Body of pancreas (tissue), 4 donors: ENCODE measurements around the gene SLC17A7. TPM values are rescaled to one million over a fixed set of nuclear protein-coding genes. Genes with fewer than 3 reads are reported as not detected.
A peak's percentile ranks its signal among the peaks of the same experiment; 100 is the strongest.

Experiments
- ATAC-seq: fragments of 150-250 bp; one replicate; pipeline ENCODE4 v1.9.1; 2016
- DNase-seq, 4 donors: peaks; one replicate each; pipeline ENCODE4 v3.0.0-alpha.2; 2019
- H3K27ac ChIP-seq, 4 donors: fragments of 200-600 bp; sonication (generic); 1 replicate in 3 of 4; 2 replicates in 1 of 4; pipeline versions ENCODE4 v1.5.1 to v1.6.1; 2016 to 2019; ENCODE audit warnings: mild to moderate bottlenecking in 1 of 4, mixed read lengths in 1 of 4, moderate library complexity in 1 of 4
- H3K27me3 ChIP-seq, 2 donors: fragments of 200-600 bp; sonication (generic); one replicate each; pipeline ENCODE4 v1.6.0; 2016; ENCODE audit warnings: mild to moderate bottlenecking in 1 of 2
- H3K36me3 ChIP-seq, 2 donors: fragments of 200-600 bp; sonication (generic); replicated peaks in 1 of 2; 2 replicates each; pipeline ENCODE4 v1.5.1; 2016; ENCODE audit warnings: low read depth in 2 of 2; ENCODE audit not compliant: insufficient read depth in 1 of 2
- H3K4me1 ChIP-seq: fragments of 200-600 bp; sonication (generic); one replicate; pipeline ENCODE4 v1.6.0; 2016
- H3K4me3 ChIP-seq, 2 donors: fragments of 200-600 bp; sonication (generic); 1 replicate in 1 of 2; 2 replicates in 1 of 2; pipeline ENCODE4 v1.5.1; 2016 to 2019
- H3K9me3 ChIP-seq, 3 donors: fragments of 200-600 bp; sonication (generic); 1 replicate in 2 of 3; 2 replicates in 1 of 3; pipeline ENCODE4 v1.5.1; 2016
- POLR2A ChIP-seq, 3 donors: fragments of 450-650 bp; IDR thresholded peaks; one replicate each; pipeline ENCODE4 v1.6.1; 2016; ENCODE audit warnings: antibody characterized with exemption in 3 of 3, mild to moderate bottlenecking in 2 of 3
- WGBS, 2 donors: methylation state at CpG; one replicate each; pipeline ENCODE4 v1.1.5; 2017; 5-methylcytosine and 5-hydroxymethylcytosine counted together
- intact Hi-C: fragments of 100-400 bp; cut with DNase I; formaldehyde crosslinking; loops from one replicate; pipeline ENCODE4 v1.15.1; 2023
- total RNA-seq, 2 donors: library from RNA; depleted of rRNA; stranded (reverse); fragments of >200 nt; gene quantifications; one replicate each; pipeline ENCODE4 v1.1.0, GENCODE V29; 2016
- TF ChIP-seq, protein P1 (sequence below), 7 experiments: fragments of 450-650 bp in 4 of 7; fragments of 200-600 bp in 3 of 7; sonication (generic) in 3 of 7; IDR thresholded peaks; one replicate each; pipeline ENCODE4 v1.5.1; 2016 to 2019; ENCODE audit warnings: antibody characterized with exemption in 7 of 7

SLC17A7 gene
- total RNA-seq, 2 donors from 2014 or later: 0.26 TPM; not detected in 1

DNA sequence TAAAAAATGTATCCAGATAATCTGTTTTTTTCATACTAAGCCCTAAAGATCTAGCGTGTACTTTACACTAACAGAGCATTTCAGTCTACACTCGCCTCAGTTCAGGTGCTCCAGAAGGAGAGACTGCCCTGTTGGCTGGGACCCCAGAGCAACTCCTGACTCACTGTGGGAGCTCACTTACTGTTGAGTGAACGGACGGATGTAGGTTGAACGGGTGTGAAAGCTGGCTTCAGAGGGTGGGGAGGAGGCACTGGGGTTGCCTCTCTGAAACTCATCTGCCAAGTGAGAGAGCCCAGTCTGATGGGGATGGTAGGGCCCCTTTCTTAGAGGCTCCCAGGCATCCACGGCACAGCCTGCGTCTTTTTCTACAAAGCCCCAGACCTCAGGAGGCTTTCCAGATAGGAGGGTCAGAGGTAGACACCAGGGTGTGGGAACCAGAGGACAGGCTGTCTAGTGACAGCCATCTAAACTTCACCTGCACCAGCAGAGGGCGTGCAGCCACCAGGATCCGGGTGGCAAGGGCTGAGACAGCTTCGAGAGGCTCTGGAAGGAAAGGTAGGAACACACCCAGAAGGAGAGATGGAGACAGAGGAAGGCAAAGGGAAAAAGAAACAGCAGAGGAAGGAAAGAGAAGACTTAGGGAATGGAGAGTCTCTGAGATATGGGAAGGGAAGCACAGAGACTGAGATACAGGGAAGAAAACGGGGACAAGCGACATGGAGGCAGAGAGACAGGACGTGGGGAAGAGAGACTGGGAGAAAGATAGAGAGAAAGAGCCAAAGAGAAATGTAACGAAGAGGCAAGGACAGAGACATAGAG lies 49.5 kb downstream of the SLC17A7 start:
- DNase-seq: peak; percentile 80 to 86 (median 84)
- H3K4me3 ChIP-seq: no peak overlapping the region
- H3K4me1 ChIP-seq: peaks cover 27% of the 10 kb centered on the region
- no peaks in the 10 kb centered on the region for H3K36me3 ChIP-seq
- intact Hi-C loops: loop anchor here (5.0 kb wide), 1 partner anchor 51 kb away; the partner anchor contains the start of gene SLC17A7
- peak overlapping the region; percentile 10 to 93 (median 89) for H3K27ac ChIP-seq
- H3K27me3 ChIP-seq: no peaks in the 10 kb centered on the region
- TF ChIP-seq, protein P1, sequence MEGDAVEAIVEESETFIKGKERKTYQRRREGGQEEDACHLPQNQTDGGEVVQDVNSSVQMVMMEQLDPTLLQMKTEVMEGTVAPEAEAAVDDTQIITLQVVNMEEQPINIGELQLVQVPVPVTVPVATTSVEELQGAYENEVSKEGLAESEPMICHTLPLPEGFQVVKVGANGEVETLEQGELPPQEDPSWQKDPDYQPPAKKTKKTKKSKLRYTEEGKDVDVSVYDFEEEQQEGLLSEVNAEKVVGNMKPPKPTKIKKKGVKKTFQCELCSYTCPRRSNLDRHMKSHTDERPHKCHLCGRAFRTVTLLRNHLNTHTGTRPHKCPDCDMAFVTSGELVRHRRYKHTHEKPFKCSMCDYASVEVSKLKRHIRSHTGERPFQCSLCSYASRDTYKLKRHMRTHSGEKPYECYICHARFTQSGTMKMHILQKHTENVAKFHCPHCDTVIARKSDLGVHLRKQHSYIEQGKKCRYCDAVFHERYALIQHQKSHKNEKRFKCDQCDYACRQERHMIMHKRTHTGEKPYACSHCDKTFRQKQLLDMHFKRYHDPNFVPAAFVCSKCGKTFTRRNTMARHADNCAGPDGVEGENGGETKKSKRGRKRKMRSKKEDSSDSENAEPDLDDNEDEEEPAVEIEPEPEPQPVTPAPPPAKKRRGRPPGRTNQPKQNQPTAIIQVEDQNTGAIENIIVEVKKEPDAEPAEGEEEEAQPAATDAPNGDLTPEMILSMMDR (IDR thresholded peaks at IDR 0.05): peak; percentile 65 to 95 (median 89)
- TF ChIP-seq POLR2A (IDR thresholded peaks at IDR 0.05): no peak
- ATAC-seq: peak; percentile 68
- WGBS, 2 donors: 22 to 24% methylated on average over 12 to 14 of the region's 14 CpGs
- no peaks in the 10 kb centered on the region for H3K9me3 ChIP-seq

DNA sequence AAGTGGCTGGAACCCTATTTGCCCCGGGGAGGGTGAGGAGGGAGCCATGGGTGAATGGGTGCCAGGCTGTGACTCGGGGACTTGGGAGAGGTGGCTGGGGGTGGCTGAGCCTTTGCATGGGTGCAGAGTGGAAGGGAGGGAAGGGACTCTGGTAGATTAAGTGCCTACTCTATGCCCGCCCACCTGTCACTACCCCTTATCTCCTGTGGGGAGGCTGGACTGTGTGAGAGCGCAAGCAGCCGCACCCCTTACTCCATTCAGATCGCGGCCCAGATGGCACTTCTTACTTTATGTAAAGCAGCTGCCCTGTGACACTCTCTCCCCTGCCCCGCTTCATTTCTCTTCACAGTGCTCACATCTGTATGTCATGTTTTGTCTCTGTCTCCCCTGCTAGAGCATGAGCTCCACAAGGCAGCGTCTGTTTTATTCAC lies 50.4 kb downstream of the SLC17A7 start:
- peak overlapping the region; percentile 80 to 93 (median 89) for H3K27ac ChIP-seq
- no peaks in the 10 kb centered on the region for H3K9me3 ChIP-seq
- TF ChIP-seq, protein P1 (IDR thresholded peaks at IDR 0.05): peak in 2 of 7 experiments; percentile 17 to 21
- TF ChIP-seq POLR2A (IDR thresholded peaks at IDR 0.05): peak in 2 of 3 donors; percentile 61 to 74
- no peaks in the 10 kb centered on the region for H3K27me3 ChIP-seq
- no peaks in the 10 kb centered on the region for H3K36me3 ChIP-seq
- H3K4me3 ChIP-seq: no peak overlapping the region
- intact Hi-C loops: loop anchor here (5.0 kb wide), 1 partner anchor 51 kb away; the partner anchor contains the start of gene SLC17A7
- DNase-seq: peak; percentile 66 to 88 (median 83)
- H3K4me1 ChIP-seq: peaks cover 27% of the 10 kb centered on the region
- 18 to 21% methylated on average over 7 to 9 of the region's 9 CpGs for WGBS, 2 donors
- peak; percentile 83 for ATAC-seq

DNA sequence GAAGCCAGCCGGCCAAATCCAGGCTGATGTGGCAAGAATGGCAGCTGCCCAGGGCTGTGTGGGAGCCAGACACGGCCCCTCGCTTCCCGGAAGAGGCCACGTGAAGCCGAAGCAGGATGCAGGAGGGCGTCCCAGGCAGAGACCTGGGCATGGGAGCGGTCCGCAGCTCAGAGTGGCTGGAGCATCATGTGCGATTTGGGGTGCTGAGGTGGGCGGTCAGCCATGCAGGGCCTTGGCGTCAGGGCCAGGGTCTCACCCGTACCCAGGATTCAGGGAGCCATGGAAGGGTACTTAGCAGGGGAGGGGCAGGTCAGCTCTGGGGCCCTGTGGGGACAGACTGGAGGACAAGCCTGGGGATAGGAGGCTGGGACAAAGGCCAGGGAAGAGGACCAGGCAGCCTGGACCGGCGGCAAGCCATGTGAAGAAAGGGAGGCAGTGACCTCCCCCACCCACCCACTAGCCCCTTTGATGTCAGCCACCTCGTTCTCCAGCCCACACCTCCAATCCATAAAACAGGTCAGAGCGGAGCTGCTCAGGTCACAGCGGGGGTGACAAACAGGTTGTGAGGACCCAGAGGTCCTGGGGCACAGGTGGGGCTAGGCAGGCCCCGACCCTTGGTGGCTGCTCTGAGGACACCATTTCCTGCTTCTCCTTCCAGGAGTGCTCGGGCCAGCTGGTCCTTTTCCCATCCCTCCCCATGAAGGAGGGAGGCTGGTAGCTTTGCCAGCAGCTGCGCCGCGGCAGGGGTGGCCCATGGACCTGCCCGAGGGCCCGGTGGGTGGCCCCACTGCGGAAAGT lies 51.0 kb downstream of the SLC17A7 start:
- 53 to 65% methylated on average over 14 to 23 of the region's 26 CpGs for WGBS, 2 donors

DNA sequence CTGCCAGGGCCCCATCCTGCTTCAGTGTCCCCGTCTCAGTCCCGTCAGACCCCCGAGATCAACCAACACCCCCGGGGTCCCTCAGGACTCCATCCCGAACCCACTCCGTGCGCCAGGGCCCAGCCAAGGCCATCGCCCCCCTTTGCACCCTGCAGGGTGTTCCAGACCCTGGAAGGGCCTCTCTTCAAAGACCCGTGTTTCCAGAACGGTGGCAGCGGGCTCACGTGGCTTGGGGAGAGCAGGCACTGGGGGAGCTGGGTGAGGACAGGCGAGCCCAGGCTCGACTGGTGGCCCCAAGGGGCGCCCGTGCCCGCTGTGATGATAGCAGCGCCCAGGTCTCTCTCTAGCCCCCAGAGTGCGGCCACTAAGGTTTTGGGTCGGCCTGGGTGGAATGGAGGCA lies 51.9 kb downstream of the SLC17A7 start:
- Histone ChIP-seq H3K36me3 (no peaks in the 10 kb centered on the region), H3K27me3 (no peaks in the 10 kb centered on the region), H3K4me3 (no peak overlapping the region), H3K4me1 (peaks cover 27% of the 10 kb centered on the region), H3K27ac (peak overlapping the region in 3 of 4 donors; percentile 88 to 93 (median 90)), H3K9me3 (no peaks in the 10 kb centered on the region)
- no peak for ATAC-seq
- DNase-seq: no peak
- intact Hi-C loops: no loop called here
- 86 to 95% methylated on average over 11 of the region's 20 CpGs for WGBS, 2 donors
- TF ChIP-seq POLR2A (IDR thresholded peaks at IDR 0.05): no peak
- TF ChIP-seq, protein P1 (IDR thresholded peaks at IDR 0.05): no peak

More for the DNA sequence above, 51.0 kb downstream of the SLC17A7 start:
- ATAC-seq (peak; percentile 82), DNase-seq (peak; percentile 84 to 94 (median 89))
- intact Hi-C loops: loop anchor here (5.0 kb wide), 1 partner anchor 52 kb away; the partner anchor contains the start of gene SLC17A7
- no peak overlapping the region for H3K4me3 ChIP-seq
- no peaks in the 10 kb centered on the region for H3K27me3 ChIP-seq
- H3K4me1 ChIP-seq: peaks cover 27% of the 10 kb centered on the region
- TF ChIP-seq POLR2A (IDR thresholded peaks at IDR 0.05): no peak
- TF ChIP-seq, protein P1 (IDR thresholded peaks at IDR 0.05): no peak
- no peaks in the 10 kb centered on the region for H3K9me3 ChIP-seq
- no peaks in the 10 kb centered on the region for H3K36me3 ChIP-seq
- peak overlapping the region; percentile 80 to 93 (median 89) for H3K27ac ChIP-seq
